ENCODE measurements around the gene CREB5. TPM values are rescaled to one million over a fixed set of nuclear protein-coding genes. Genes with fewer than 3 reads are reported as not detected.

Gene CREB5
- total and polyA plus RNA-seq, 11 donors = 7.6 to 38.7 (median 15.2) TPM

GRCh38 chr7:28418966-28419365, 6.6 kb downstream of the CREB5 start:
- ATAC-seq = peak in 1 of 4 donors; percentile 8
- DNase-seq = no peak
- no peak overlapping the region for H3K27ac ChIP-seq
- no peaks in the 10 kb centered on the region for H3K9me3 ChIP-seq
- no peak overlapping the region for H3K4me3 ChIP-seq
- peaks cover 0 to 34% (median 5%) of the 10 kb centered on the region in 12 donors for H3K4me1 ChIP-seq
- no peaks in the 10 kb centered on the region for H3K36me3 ChIP-seq
- intact Hi-C loops (cut with DNase I) = loop anchor here in 4 of 10 donors (2.0 to 10.0 kb wide), 3 partner anchors 62 to 196 kb away; no protein-coding TSS in a partner anchor
- peaks cover 0 to 5% (median 0%) of the 10 kb centered on the region in 9 donors for H3K27me3 ChIP-seq
- 25 to 56% (median 33%) methylated on average over 1 of the region's 1 CpG for WGBS, 4 donors
- TF ChIP-seq POLR2A (IDR thresholded peaks at IDR 0.05) (no peak), CTCF (IDR thresholded peaks at IDR 0.05) (no peak)

GRCh38 chr7:28419716-28420115, 7.4 kb downstream of the CREB5 start:
- no peak for DNase-seq
- Histone ChIP-seq H3K27me3 (no peaks in the 10 kb centered on the region), H3K4me3 (no peak overlapping the region), H3K4me1 (peaks cover 0 to 40% (median 5%) of the 10 kb centered on the region in 12 donors), H3K27ac (no peak overlapping the region), H3K36me3 (no peaks in the 10 kb centered on the region), H3K9me3 (no peaks in the 10 kb centered on the region)
- peak in 2 of 4 donors; percentile 10 to 44 for ATAC-seq
- intact Hi-C loops (cut with DNase I) = loop anchor here in 4 of 10 donors (2.0 to 10.0 kb wide), 3 partner anchors 61 to 195 kb away; no protein-coding TSS in a partner anchor
- TF ChIP-seq POLR2A (IDR thresholded peaks at IDR 0.05) (no peak), CTCF (IDR thresholded peaks at IDR 0.05) (no peak)
- WGBS, 4 donors = 80 to 88% (median 85%) methylated on average over 2 of the region's 2 CpGs

- H3K9me3 ChIP-seq = no peaks in the 10 kb centered on the region
- no peak for ATAC-seq
These were observed 10.8 kb downstream of the CREB5 start for GRCh38 chr7:28423112-28423511.

GRCh38 chr7:28423918-28424514, 11.7 kb downstream of the CREB5 start:
- TF ChIP-seq POLR2A (IDR thresholded peaks at IDR 0.05) (no peak), CTCF (IDR thresholded peaks at IDR 0.05) (no peak)
- H3K9me3 ChIP-seq = no peaks in the 10 kb centered on the region
- ATAC-seq (no peak), DNase-seq (no peak)
- no peak overlapping the region for H3K27ac ChIP-seq
- peaks cover 0 to 16% (median 3%) of the 10 kb centered on the region in 12 donors for H3K4me1 ChIP-seq
- WGBS, 4 donors = 84 to 90% (median 88%) methylated on average over 4 of the region's 4 CpGs
- intact Hi-C loops (cut with DNase I) = no loop called here
- H3K36me3 ChIP-seq = no peaks in the 10 kb centered on the region
- H3K27me3 ChIP-seq = no peaks in the 10 kb centered on the region
- H3K4me3 ChIP-seq = no peak overlapping the region

More at GRCh38 chr7:28423112-28423511, 10.8 kb downstream of the CREB5 start:
- Histone ChIP-seq H3K4me3 (no peak overlapping the region), H3K4me1 (peaks cover 0 to 25% (median 5%) of the 10 kb centered on the region in 12 donors), H3K36me3 (no peaks in the 10 kb centered on the region), H3K27ac (no peak overlapping the region), H3K27me3 (no peaks in the 10 kb centered on the region)
- TF ChIP-seq POLR2A (IDR thresholded peaks at IDR 0.05) = no peak
- DNase-seq = no peak
- intact Hi-C loops (cut with DNase I) = no loop called here
